ENCODE data around the gene PCBP3.

DNA sequence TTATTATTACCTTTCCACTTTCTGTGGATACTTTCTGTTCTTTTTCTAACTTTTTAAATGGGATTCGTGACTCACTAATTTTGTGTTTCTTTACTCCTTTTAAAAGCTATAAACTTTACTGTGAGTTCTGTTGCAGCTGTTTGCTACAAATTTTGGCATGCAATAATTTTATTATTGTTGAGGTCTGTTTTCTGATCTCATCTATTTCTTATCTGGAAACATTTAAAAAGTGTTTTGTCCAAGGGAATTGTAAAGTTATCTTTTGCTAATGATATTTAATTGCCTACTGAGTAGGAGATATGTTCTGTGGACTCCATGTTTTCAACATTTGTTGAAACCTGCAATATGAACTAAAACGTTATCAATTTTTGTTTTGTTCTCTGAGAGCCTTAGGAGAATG, 199.9 kb downstream of the PCBP3 start:
- TF ChIP-seq YY1 (IDR thresholded peaks at IDR 0.05) = no peak
- TF ChIP-seq, protein P1, sequence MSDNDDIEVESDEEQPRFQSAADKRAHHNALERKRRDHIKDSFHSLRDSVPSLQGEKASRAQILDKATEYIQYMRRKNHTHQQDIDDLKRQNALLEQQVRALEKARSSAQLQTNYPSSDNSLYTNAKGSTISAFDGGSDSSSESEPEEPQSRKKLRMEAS (IDR thresholded peaks at IDR 0.05) = no peak
